BE2C (cell line): ENCODE results near the gene KCNJ6.

Source experiments
- DNase-seq: peaks from one replicate; pipeline ENCODE4 v3.0.0-alpha.2; 2020
- H3K27me3 ChIP-seq: fragments of 250-450 bp; sonication (Bioruptor Pico); 2 replicates; pipeline ENCODE4 v1.5.1; 2020; ENCODE audit warnings: mild to moderate bottlenecking
- H3K36me3 ChIP-seq: fragments of 250-450 bp; sonication (Bioruptor Pico); 2 replicates; pipeline ENCODE4 v1.5.1; 2020; ENCODE audit warnings: mild to moderate bottlenecking
- H3K4me1 ChIP-seq: fragments of 250-450 bp; sonication (Bioruptor Pico); 2 replicates; pipeline ENCODE4 v1.5.1; 2020
- H3K4me3 ChIP-seq: 2 replicates; pipeline ENCODE4 v1.5.1; 2011; ENCODE audit warnings: low read depth, low read length
- H3K9me3 ChIP-seq: fragments of 250-450 bp; sonication (Bioruptor Pico); 2 replicates; pipeline ENCODE4 v1.5.1; 2020
- TF ChIP-seq, protein P1 (sequence below): IDR thresholded peaks from 2 replicates; pipeline ENCODE4 v1.5.1; 2012; ENCODE audit warnings: mild to moderate bottlenecking, low read depth, low read length

The KCNJ6 gene

DNA sequence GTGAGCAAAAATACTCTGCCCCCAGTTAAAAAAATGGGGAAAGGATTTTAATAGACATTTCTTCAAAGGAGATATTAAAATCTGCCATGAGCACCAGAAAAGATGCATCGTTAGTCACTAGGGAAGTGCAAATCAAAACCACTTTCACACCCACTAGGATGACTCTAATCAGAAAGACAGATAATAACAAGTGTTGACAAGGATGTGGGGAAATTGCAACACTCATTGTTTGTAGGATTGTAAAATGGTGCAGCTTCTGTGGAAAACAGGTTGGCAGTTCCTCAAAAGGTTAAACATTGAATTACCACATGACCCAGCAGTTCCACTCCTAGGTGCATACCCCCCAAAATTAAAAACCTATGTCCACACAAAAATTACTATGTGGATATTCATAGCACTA is 112.3 kb downstream of the KCNJ6 start:
- no peak for DNase-seq
- H3K4me3 ChIP-seq = no peak overlapping the region
- no peaks in the 10 kb centered on the region for H3K9me3 ChIP-seq
- H3K4me1 ChIP-seq = no peaks in the 10 kb centered on the region
- TF ChIP-seq, protein P1, sequence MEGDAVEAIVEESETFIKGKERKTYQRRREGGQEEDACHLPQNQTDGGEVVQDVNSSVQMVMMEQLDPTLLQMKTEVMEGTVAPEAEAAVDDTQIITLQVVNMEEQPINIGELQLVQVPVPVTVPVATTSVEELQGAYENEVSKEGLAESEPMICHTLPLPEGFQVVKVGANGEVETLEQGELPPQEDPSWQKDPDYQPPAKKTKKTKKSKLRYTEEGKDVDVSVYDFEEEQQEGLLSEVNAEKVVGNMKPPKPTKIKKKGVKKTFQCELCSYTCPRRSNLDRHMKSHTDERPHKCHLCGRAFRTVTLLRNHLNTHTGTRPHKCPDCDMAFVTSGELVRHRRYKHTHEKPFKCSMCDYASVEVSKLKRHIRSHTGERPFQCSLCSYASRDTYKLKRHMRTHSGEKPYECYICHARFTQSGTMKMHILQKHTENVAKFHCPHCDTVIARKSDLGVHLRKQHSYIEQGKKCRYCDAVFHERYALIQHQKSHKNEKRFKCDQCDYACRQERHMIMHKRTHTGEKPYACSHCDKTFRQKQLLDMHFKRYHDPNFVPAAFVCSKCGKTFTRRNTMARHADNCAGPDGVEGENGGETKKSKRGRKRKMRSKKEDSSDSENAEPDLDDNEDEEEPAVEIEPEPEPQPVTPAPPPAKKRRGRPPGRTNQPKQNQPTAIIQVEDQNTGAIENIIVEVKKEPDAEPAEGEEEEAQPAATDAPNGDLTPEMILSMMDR = no peak
- 0 out of 2 replicates have a peak, but pooled peaks cover 1% of the 10 kb centered on the region for H3K27me3 ChIP-seq
- no peaks in the 10 kb centered on the region for H3K36me3 ChIP-seq

DNA sequence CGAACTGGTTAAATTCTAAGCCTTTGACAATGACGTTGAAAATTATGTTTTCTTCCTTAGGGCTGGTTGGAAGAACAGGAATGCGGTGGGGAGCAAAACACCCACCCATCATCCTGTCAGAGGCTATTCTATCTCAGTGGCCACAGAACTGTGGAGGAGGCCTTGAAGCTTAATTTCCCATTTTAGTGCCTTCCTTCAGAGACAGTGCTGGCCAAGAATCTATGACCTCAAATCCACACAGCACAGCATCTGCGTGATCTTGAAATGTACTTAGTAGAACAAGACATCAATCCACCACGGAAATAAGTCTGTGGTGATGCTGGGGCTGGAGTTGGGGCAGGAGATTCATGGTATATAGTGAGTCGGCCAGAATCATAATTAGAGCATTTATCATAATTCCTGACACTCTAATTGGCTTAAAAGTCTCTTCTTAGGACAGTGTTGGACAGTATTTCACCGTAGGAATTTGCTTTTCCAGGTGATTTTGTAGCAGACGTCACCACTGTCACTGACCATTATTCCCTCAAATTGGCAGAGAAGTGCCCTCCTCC is 113.1 kb downstream of the KCNJ6 start:
- no peak for DNase-seq
- no peaks in the 10 kb centered on the region for H3K9me3 ChIP-seq
- H3K27me3 ChIP-seq = 0 out of 2 replicates have a peak, but pooled peaks cover 4% of the 10 kb centered on the region
- TF ChIP-seq, protein P1 = no peak
- no peaks in the 10 kb centered on the region for H3K4me1 ChIP-seq
- no peaks in the 10 kb centered on the region for H3K36me3 ChIP-seq
- H3K4me3 ChIP-seq = no peak overlapping the region

DNA sequence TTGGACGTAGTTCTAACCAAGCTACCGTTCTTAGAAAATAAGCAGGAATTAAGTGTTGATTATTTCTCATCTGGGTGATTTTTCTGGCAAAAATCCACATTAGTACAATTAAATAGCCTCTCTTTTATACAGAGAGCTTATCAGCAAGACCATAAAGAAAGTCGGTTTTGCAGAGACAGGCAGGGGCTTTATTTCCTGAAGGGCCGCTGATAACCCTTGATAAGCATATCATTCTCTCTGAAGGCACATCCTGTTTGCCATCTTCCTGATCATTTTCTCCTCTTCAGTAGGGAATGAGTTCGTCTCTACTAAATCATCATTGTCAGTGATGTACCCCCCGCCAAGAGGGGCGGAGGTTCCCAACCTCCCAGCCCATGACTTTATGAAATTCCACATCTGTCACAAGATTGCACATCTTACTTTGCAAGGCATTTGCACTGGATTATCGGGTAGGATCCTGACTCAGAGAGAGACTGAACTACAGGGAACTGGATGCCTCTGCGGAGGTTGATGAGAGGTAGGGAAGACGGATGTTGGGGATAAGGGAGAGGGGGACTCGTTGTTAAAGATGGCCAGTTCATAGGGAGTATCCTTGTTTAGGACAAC is 115.7 kb downstream of the KCNJ6 start:
- Histone ChIP-seq H3K4me1 (no peaks in the 10 kb centered on the region), H3K36me3 (no peaks in the 10 kb centered on the region), H3K9me3 (no peaks in the 10 kb centered on the region), H3K27me3 (0 out of 2 replicates have a peak, but pooled peaks cover 4% of the 10 kb centered on the region), H3K4me3 (no peak overlapping the region)
- DNase-seq = no peak
- TF ChIP-seq, protein P1 = no peak

DNA sequence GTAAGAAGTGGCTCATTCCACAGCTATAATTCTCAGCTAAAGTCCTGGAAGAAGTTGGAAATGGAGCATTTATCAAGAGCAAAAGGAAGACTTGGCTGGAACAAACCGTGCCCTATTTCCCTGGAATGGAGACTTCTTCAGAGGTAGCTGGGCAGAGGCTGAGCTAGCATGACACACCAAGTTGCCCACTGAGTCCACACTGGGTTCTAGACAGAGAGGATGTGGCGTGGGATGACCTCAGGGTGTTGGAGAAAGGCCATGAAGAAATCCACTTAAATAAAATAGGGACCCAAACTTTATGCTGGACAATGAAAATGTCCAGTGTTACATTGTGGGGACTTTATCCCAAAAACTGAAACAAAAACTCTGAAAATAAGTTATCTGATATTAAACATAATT is 116.2 kb downstream of the KCNJ6 start:
- Histone ChIP-seq H3K36me3 (no peaks in the 10 kb centered on the region), H3K27me3 (0 out of 2 replicates have a peak, but pooled peaks cover 4% of the 10 kb centered on the region), H3K9me3 (no peaks in the 10 kb centered on the region), H3K4me1 (no peaks in the 10 kb centered on the region), H3K4me3 (no peak overlapping the region)
- TF ChIP-seq, protein P1 = no peak
- DNase-seq = no peak

DNA sequence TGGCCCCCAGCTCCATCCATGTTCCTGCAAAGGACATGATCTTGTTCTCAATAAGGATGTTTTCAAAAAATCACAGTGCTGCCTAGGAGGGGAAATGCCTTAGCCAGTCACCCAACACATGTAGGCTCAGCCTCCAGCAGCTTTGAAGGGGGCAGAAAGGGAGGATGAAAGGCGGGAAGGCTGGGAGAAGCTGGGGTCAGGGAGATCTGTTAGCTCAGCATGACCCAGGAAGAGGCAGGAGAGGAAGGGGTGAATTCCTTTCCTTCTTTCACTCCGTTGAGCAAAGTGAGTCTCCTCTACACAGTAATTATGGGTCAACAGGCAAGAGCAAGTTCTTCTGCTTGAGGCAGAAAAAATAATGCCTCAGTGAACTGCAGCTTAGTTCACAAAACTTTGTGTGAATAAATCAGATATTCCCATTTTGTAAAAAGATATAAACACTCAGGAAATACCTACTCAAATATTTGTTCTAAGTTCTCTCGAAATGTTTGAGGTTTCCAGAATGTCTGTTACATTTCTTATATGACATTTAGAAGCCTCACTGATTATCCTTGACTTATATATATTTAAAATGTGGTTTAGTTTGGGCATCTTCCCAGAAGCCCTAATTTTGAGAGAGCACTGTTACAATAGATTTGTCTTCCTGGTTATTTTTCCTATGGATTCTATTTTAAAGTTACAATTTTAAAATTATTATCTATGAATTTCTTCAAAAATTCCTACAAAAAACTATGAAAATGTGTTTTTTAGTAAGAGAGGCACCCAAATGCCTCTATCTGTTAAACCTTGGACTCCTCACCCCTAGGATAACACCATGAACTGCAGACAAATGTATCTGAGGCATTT is 116.8 kb downstream of the KCNJ6 start:
- Histone ChIP-seq H3K27me3 (0 out of 2 replicates have a peak, but pooled peaks cover 4% of the 10 kb centered on the region), H3K36me3 (no peaks in the 10 kb centered on the region), H3K4me1 (no peaks in the 10 kb centered on the region), H3K9me3 (no peaks in the 10 kb centered on the region), H3K4me3 (no peak overlapping the region)
- TF ChIP-seq, protein P1 = no peak
- DNase-seq = no peak
